ENCODE results near the gene PA2G4. TPM values are rescaled to one million over a fixed set of nuclear protein-coding genes. Genes with fewer than 3 reads are reported as not detected.

Gene PA2G4
- total and polyA plus RNA-seq, 2 donors (not counting 3 experiments of a cell fraction or from before 2014, with no cell fraction given) = 121 to 188 TPM

- no peak overlapping the region for H3K9ac ChIP-seq (replicated peaks; ENCODE audit: extremely low read depth, insufficient read depth, low read length)
Measured at GRCh38 chr12:56080556-56081138, 23.7 kb upstream of the PA2G4 start.

More at GRCh38 chr12:56080556-56081138, 23.7 kb upstream of the PA2G4 start:
- H3K27me3 ChIP-seq (ENCODE audit: control insufficient read depth in 2 of 2, insufficient read depth in 2 of 2, low read length in 2 of 2) = peaks cover 2 to 4% of the 10 kb centered on the region in 2 experiments
- H3K27ac ChIP-seq (ENCODE audit: insufficient read depth, low read depth, low read length) = no peak overlapping the region
- no peaks in the 10 kb centered on the region for H3K9me3 ChIP-seq (replicated peaks; ENCODE audit: control insufficient read depth, insufficient read depth, low read length)
- H3K36me3 ChIP-seq (ENCODE audit: control insufficient read depth in 2 of 2, extremely low read depth in 1 of 2, insufficient read depth in 2 of 2, low read length in 2 of 2) = no peaks in the 10 kb centered on the region
- H3K79me2 ChIP-seq (ENCODE audit: control insufficient read depth, insufficient read depth, low read length) = no peaks in the 10 kb centered on the region
- H3K9me1 ChIP-seq (replicated peaks; ENCODE audit: control insufficient read depth, extremely low read depth, insufficient read depth, low read length) = no peaks in the 10 kb centered on the region
- H3K4me3 ChIP-seq (replicated peaks in 1 of 3; ENCODE audit: insufficient read depth in 1 of 3, low read depth in 1 of 3, low read length in 3 of 3) = no peak overlapping the region
- ChIA-PET POLR2A (interaction anchor here (1.3 kb wide), 1 partner anchor 24 kb away, joined by 3 read pairs; the partner anchor contains the start of gene PA2G4), CTCF (interaction anchor here (0.8 to 5.0 kb wide), 3 partner anchors 23 to 288 kb away, joined by 3 to 59 read pairs (median 3); partner anchors contain the start of gene PA2G4)
- FAIRE-seq (no peak), DNase-seq (ENCODE audit: low read depth, low spot score) (no peak)
- dilution Hi-C loops (cut with MboI; ENCODE audit: extremely low pct_ligation_motif_present, low sequenced_read_pairs) = no loop called here
- BruUV-seq (replicated peaks) = no TSS peak
- H3K4me2 ChIP-seq (ENCODE audit: insufficient read depth, low read length) = no peak overlapping the region
- no peak for TF ChIP-seq GATA2 (IDR thresholded peaks at IDR 0.05; ENCODE audit: insufficient read depth, insufficient read length, low read depth, low read length)
- TF ChIP-seq JUN (IDR thresholded peaks at IDR 0.05; ENCODE audit: borderline replicate concordance, insufficient read depth, insufficient read length, low read depth) = no peak
- no peak for TF ChIP-seq FOS (IDR thresholded peaks at IDR 0.05; ENCODE audit: borderline replicate concordance, insufficient read depth, low read length)
- TF ChIP-seq POLR2A (IDR thresholded peaks at IDR 0.05; ENCODE audit: low read depth, low read length) = no peak
- TF ChIP-seq CTCF (IDR thresholded peaks at IDR 0.05; ENCODE audit: extremely low read depth in 1 of 2, insufficient read depth in 1 of 2, low read depth in 1 of 2, low read length in 2 of 2) = no peak
- TF ChIP-seq POLR2AphosphoS5 (IDR thresholded peaks at IDR 0.05; ENCODE audit: insufficient read depth, low read depth, low read length) = no peak
- no peak for TF ChIP-seq MYC (IDR thresholded peaks at IDR 0.05; ENCODE audit: low read depth, low read length)
- TF ChIP-seq EZH2 (IDR thresholded peaks at IDR 0.05; ENCODE audit: borderline replicate concordance, low read depth, low read length, severe bottlenecking) = no peak
- TF ChIP-seq, protein P1, sequence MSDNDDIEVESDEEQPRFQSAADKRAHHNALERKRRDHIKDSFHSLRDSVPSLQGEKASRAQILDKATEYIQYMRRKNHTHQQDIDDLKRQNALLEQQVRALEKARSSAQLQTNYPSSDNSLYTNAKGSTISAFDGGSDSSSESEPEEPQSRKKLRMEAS (IDR thresholded peaks at IDR 0.05; ENCODE audit: insufficient read depth, insufficient read length) = no peak
- no peaks in the 10 kb centered on the region for H4K20me1 ChIP-seq (replicated peaks; ENCODE audit: control insufficient read depth, extremely low read depth, insufficient read depth, low read length)
- intact Hi-C loops (cut with micrococcal nuclease) = no loop called here
- no peak overlapping the region for H2AFZ ChIP-seq (ENCODE audit: low read depth, low read length)
- peaks cover 8% of the 10 kb centered on the region for H3K4me1 ChIP-seq (ENCODE audit: control insufficient read depth, extremely low read depth, insufficient read depth, low read length)
